GM12878 (cell line): ENCODE measurements around the gene FGGY. TPM values are rescaled to one million over a fixed set of nuclear protein-coding genes. Genes with fewer than 3 reads are reported as not detected.

Experiments
- ATAC-seq: fragments of 200-7000 bp; cut with Tn5 transposase; 3 replicates; pipeline ENCODE4 v1.9.1; 2020; ENCODE audit warnings: mild to moderate bottlenecking, moderate library complexity
- BruUV-seq: library from RNA; stranded (reverse); fragments of 400-500 nt; replicated peaks from 2 replicates; lab custom pipeline; 2021; lab: Mats Ljungman, UMichigan
- CTCF ChIA-PET: fragments of 300-600 bp; sonication (Branson Sonifier 250); formaldehyde crosslinking; extraction: SDS; loops from one replicate; lab custom pipeline; 2021; ENCODE audit warnings: inconsistent platforms; lab: Yijun Ruan, JAX
- POLR2A ChIA-PET: fragments of 350-600 bp; formaldehyde crosslinking; extraction: SDS; loops from one replicate; lab custom pipeline; 2021; ENCODE audit warnings: inconsistent platforms; lab: Charles Lee
- RAD21 ChIA-PET: fragments of 300-600 bp; sonication (Branson Sonifier 250); formaldehyde crosslinking; loops from one replicate; lab custom pipeline; 2023; ENCODE audit warnings: antibody characterized with exemption; ENCODE audit not compliant: unreplicated experiment; lab: Charles Lee
- SMC1A ChIA-PET: fragments of 300-600 bp; sonication (Branson Sonifier 250); formaldehyde crosslinking; loops from one replicate; lab custom pipeline; 2023; ENCODE audit not compliant: unreplicated experiment, uncharacterized antibody; lab: Charles Lee
- DNase-seq: peaks from one replicate; pipeline ENCODE4 v3.0.0-alpha.2; 2011; ENCODE audit warnings: low read depth, low spot score
- FAIRE-seq: peaks from 3 replicates; lab custom pipeline; 2011; peaks lifted over from hg19 to GRCh38; lab: Jason Lieb, UNC
- H2AFZ ChIP-seq: 2 replicates; pipeline ENCODE4 v1.6.0; 2011; ENCODE audit warnings: low read depth, low read length, control low read depth; ENCODE audit not compliant: control insufficient read depth
- H3K27ac ChIP-seq: 2 replicates; pipeline ENCODE4 v1.5.1; 2011; ENCODE audit warnings: control low read depth; ENCODE audit not compliant: control insufficient read depth, insufficient read depth
- H3K27me3 ChIP-seq, 2 experiments: replicated peaks in 1 of 2; 2 replicates each; pipeline versions ENCODE4 v1.6.0 to v1.6.1; 2011; ENCODE audit warnings: low read length in 1 of 2; ENCODE audit not compliant: control insufficient read depth in 2 of 2, insufficient read depth in 2 of 2
- H3K36me3 ChIP-seq, 2 experiments: 2 replicates each; pipeline ENCODE4 v1.5.1; 2011; ENCODE audit warnings: low read length in 1 of 2; ENCODE audit not compliant: control insufficient read depth in 2 of 2, insufficient read depth in 2 of 2
- H3K4me1 ChIP-seq: 2 replicates; pipeline ENCODE4 v1.6.1; 2011; ENCODE audit warnings: mild to moderate bottlenecking, low read length, moderate library complexity, mixed read lengths; ENCODE audit not compliant: control insufficient read depth, insufficient read depth
- H3K4me2 ChIP-seq: 2 replicates; pipeline ENCODE4 v1.6.0; 2011; ENCODE audit warnings: control low read depth; ENCODE audit not compliant: control insufficient read depth, insufficient read depth
- H3K4me3 ChIP-seq: fragments of 200-600 bp; sonication (generic); 2 replicates; pipeline ENCODE4 v1.5.1; 2016
- H3K79me2 ChIP-seq: 2 replicates; pipeline ENCODE4 v1.6.0; 2011; ENCODE audit warnings: low read length; ENCODE audit not compliant: control insufficient read depth, insufficient read depth
- H3K9ac ChIP-seq: 2 replicates; pipeline ENCODE4 v1.8.0; 2011; ENCODE audit warnings: low read length, control low read depth, mixed read lengths; ENCODE audit not compliant: control insufficient read depth, insufficient read depth
- H3K9me3 ChIP-seq: replicated peaks from 3 replicates; pipeline ENCODE4 v1.5.1; 2011; ENCODE audit warnings: mild to moderate bottlenecking, low read length; ENCODE audit not compliant: control insufficient read depth, insufficient read depth
- H4K20me1 ChIP-seq: 2 replicates; pipeline ENCODE4 v1.6.0; 2011; ENCODE audit not compliant: control insufficient read depth, insufficient read depth
- ATF7 ChIP-seq: fragments of 450-650 bp; IDR thresholded peaks from 2 replicates; pipeline ENCODE4 v1.6.1; 2016; ENCODE audit warnings: low read depth, mild to moderate bottlenecking
- BRCA1 ChIP-seq: IDR thresholded peaks from 2 replicates; pipeline ENCODE4 v1.6.1; 2011; ENCODE audit warnings: low read depth, low read length, improper control_type of control experiment
- EP300 ChIP-seq, 2 experiments: fragments of 150-350 bp in 1 of 2; IDR thresholded peaks; 2 replicates each; pipeline ENCODE4 v1.6.1; 2011 to 2012; ENCODE audit warnings: low read depth in 2 of 2, low read length in 2 of 2, borderline replicate concordance in 1 of 2, improper control_type of control experiment in 1 of 2, inconsistent platforms in 1 of 2; ENCODE audit not compliant: control insufficient read depth in 1 of 2
- MTA2 ChIP-seq: fragments of 450-650 bp; IDR thresholded peaks from 2 replicates; pipeline ENCODE4 v1.6.1; 2016; ENCODE audit warnings: low read depth, mild to moderate bottlenecking, moderate library complexity
- MYB ChIP-seq: fragments of 150-350 bp; IDR thresholded peaks from 2 replicates; pipeline ENCODE4 v1.6.1; 2014; ENCODE audit warnings: mild to moderate bottlenecking, low read depth, low read length, borderline replicate concordance
- PKNOX1 ChIP-seq: fragments of 450-650 bp; IDR thresholded peaks from 2 replicates; pipeline ENCODE4 v1.6.1; 2016; ENCODE audit warnings: mild to moderate bottlenecking
- RB1 ChIP-seq: fragments of 450-650 bp; formaldehyde crosslinking; IDR thresholded peaks from 2 replicates; pipeline ENCODE4 v1.6.1; 2017; ENCODE audit warnings: mild to moderate bottlenecking, borderline replicate concordance
- SMAD1 ChIP-seq: fragments of 450-650 bp; IDR thresholded peaks from 2 replicates; pipeline ENCODE4 v1.6.1; 2018; ENCODE audit warnings: mild to moderate bottlenecking, low read depth; ENCODE audit not compliant: partially characterized antibody
- TAF1 ChIP-seq: IDR thresholded peaks from 2 replicates; pipeline ENCODE4 v1.6.1; 2011; ENCODE audit warnings: mild to moderate bottlenecking, low read depth, low read length, borderline replicate concordance
- TARDBP ChIP-seq: IDR thresholded peaks from 2 replicates; pipeline ENCODE4 v1.6.1; 2016; ENCODE audit warnings: borderline replicate concordance
- TBL1XR1 ChIP-seq: IDR thresholded peaks from 2 replicates; pipeline ENCODE4 v1.6.1; 2012; ENCODE audit warnings: low read depth, low read length, improper control_type of control experiment
- TCF12 ChIP-seq: IDR thresholded peaks from 2 replicates; pipeline ENCODE4 v1.6.1; 2011; ENCODE audit warnings: low read depth, mild to moderate bottlenecking, low read length
- ZBTB11 ChIP-seq: fragments of 450-650 bp; formaldehyde crosslinking; IDR thresholded peaks from 2 replicates; pipeline ENCODE4 v1.5.0; 2022; ENCODE audit warnings: mild to moderate bottlenecking, missing genetic modification characterization
- ZNF622 ChIP-seq: fragments of 450-650 bp; IDR thresholded peaks from 2 replicates; pipeline ENCODE4 v1.6.1; 2017; ENCODE audit warnings: mild to moderate bottlenecking, inconsistent platforms
- WGBS: methylation state at CpG from one replicate; pipeline ENCODE4 v1.1.6; 2016; ENCODE audit warnings: low lambda C conversion rate; ENCODE audit not compliant: insufficient replicate concordance, insufficient coverage; ENCODE audit errors: missing lambda C conversion rate; 5-methylcytosine and 5-hydroxymethylcytosine counted together
- in situ Hi-C: fragments of 300-500 bp; cut with MboI; formaldehyde crosslinking; loops from 9 replicates; pipeline ENCODE4 v1.14.3; 2018; ENCODE audit warnings: mixed read lengths
- intact Hi-C: fragments of 100-400 bp; cut with micrococcal nuclease; formaldehyde crosslinking; loops from one replicate; pipeline ENCODE4 v1.14.2; 2022; ENCODE audit not compliant: unreplicated experiment
- polyA plus RNA-seq, 11 experiments: library from polyadenylated mRNA; depleted of rRNA in 4 of 11; unstranded in 6 of 11; stranded (reverse) in 5 of 11; fragments of >200 nt; fragmentation: Nextera tagmentation in 4 of 11; fragmentation: Illumina TruSeq in 1 of 11; extraction: Ambion mirVana in 4 of 11; extraction: Trizol in 1 of 11; gene quantifications; 1 replicate in 1 of 11; 2 replicates in 10 of 11; pipeline versions ENCODE4 v1.2.1 to v1.2.3, GENCODE V29; 2011 to 2016; ENCODE audit warnings: inconsistent platforms in 2 of 11, missing spikeins in 2 of 11, low read depth in 1 of 11
- total RNA-seq, 4 experiments: library from RNA; depleted of rRNA in 3 of 4; stranded (reverse); fragments of >200 nt in 3 of 4; fragmentation: Illumina TruSeq in 1 of 4; extraction: Trizol in 1 of 4; gene quantifications; 2 replicates each; pipeline versions ENCODE4 v1.2.1 to v1.2.3, GENCODE V29; 2013 to 2021
- TF ChIP-seq, protein P1 (sequence below): fragments of 450-650 bp; IDR thresholded peaks from 2 replicates; pipeline ENCODE4 v1.6.1; 2017; ENCODE audit warnings: mild to moderate bottlenecking, moderate library complexity

FGGY gene
- total and polyA plus RNA-seq, 10 of the 15 experiments (the other 5 are each of a cell fraction or from before 2014, with no cell fraction given): 6.2 to 11.9 (median 7.5) TPM

GRCh38 chr1:59505596-59506028, 208.7 kb downstream of the FGGY start:
- no TSS peak for BruUV-seq
- DNase-seq: no peak
- ChIA-PET CTCF (no interaction called here), POLR2A (no interaction called here), SMC1A (no interaction called here), RAD21 (interaction anchor here (1.1 kb wide), 1 partner anchor 460 kb away, joined by 3 read pairs; no protein-coding TSS in a partner anchor)
- in situ Hi-C loops: no loop called here
- Histone ChIP-seq H3K4me3 (no peak overlapping the region), H4K20me1 (no peaks in the 10 kb centered on the region), H3K79me2 (no peaks in the 10 kb centered on the region), H3K27me3 (no peaks in the 10 kb centered on the region), H3K9me3 (no peaks in the 10 kb centered on the region; the same call in 2 of the 3 replicates), H3K4me2 (no peak overlapping the region), H2AFZ (no peak overlapping the region), H3K36me3 (no peaks in the 10 kb centered on the region), H3K4me1 (no peaks in the 10 kb centered on the region; the same call in 1 of the 2 replicates), H3K27ac (no peak overlapping the region), H3K9ac (no peak overlapping the region)
- no peak for ATAC-seq
- intact Hi-C loops: no loop called here
- no peak for FAIRE-seq
- WGBS: 100% methylated on average over 2 of the region's 2 CpGs
- TF ChIP-seq TARDBP (no peak), MYB (no peak), ZBTB11 (CRISPR knock-in tag) (no peak), PKNOX1 (no peak), TAF1 (no peak), MTA2 (no peak), ZNF622 (no peak), ATF7 (no peak), SMAD1 (no peak), BRCA1 (no peak), RB1 (no peak), TBL1XR1 (no peak), TCF12 (no peak), EP300 (IDR thresholded peaks at IDR 0.05; ENCODE audit: borderline replicate concordance in 1 of 2, control insufficient read depth in 1 of 2, low read depth in 2 of 2, low read length in 2 of 2) (no peak)
- TF ChIP-seq, protein P1, sequence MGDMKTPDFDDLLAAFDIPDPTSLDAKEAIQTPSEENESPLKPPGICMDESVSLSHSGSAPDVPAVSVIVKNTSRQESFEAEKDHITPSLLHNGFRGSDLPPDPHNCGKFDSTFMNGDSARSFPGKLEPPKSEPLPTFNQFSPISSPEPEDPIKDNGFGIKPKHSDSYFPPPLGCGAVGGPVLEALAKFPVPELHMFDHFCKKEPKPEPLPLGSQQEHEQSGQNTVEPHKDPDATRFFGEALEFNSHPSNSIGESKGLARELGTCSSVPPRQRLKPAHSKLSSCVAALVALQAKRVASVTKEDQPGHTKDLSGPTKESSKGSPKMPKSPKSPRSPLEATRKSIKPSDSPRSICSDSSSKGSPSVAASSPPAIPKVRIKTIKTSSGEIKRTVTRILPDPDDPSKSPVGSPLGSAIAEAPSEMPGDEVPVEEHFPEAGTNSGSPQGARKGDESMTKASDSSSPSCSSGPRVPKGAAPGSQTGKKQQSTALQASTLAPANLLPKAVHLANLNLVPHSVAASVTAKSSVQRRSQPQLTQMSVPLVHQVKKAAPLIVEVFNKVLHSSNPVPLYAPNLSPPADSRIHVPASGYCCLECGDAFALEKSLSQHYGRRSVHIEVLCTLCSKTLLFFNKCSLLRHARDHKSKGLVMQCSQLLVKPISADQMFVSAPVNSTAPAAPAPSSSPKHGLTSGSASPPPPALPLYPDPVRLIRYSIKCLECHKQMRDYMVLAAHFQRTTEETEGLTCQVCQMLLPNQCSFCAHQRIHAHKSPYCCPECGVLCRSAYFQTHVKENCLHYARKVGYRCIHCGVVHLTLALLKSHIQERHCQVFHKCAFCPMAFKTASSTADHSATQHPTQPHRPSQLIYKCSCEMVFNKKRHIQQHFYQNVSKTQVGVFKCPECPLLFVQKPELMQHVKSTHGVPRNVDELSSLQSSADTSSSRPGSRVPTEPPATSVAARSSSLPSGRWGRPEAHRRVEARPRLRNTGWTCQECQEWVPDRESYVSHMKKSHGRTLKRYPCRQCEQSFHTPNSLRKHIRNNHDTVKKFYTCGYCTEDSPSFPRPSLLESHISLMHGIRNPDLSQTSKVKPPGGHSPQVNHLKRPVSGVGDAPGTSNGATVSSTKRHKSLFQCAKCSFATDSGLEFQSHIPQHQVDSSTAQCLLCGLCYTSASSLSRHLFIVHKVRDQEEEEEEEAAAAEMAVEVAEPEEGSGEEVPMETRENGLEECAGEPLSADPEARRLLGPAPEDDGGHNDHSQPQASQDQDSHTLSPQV: no peak
